ENCODE results near the gene DPH2.

DNA sequence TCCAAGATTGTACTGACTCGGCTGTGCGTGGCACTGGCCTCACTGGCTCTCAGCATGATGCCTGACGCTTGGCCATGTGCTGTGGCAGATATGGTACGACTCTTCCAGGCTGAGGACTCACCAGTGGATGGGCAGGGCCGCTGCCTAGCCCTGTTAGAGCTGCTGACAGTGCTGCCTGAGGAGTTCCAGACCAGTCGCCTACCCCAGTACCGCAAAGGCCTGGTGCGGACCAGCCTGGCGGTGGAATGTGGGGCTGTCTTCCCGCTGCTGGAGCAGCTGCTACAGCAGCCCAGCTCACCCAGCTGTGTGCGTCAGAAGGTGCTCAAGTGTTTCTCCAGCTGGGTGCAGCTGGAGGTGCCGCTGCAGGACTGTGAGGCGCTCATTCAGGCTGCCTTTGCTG lies 20.1 kb upstream of the DPH2 start:
- TF ChIP-seq POLR2AphosphoS5 (IDR thresholded peaks at IDR 0.05; ENCODE audit: low read depth, low read length) (no peak), SIN3A (IDR thresholded peaks at IDR 0.05; ENCODE audit: borderline replicate concordance, insufficient read depth, low read length) (no peak), TAF1 (IDR thresholded peaks at IDR 0.05; ENCODE audit: borderline replicate concordance, insufficient read depth, low read length) (no peak)
- TF ChIP-seq, protein P1, sequence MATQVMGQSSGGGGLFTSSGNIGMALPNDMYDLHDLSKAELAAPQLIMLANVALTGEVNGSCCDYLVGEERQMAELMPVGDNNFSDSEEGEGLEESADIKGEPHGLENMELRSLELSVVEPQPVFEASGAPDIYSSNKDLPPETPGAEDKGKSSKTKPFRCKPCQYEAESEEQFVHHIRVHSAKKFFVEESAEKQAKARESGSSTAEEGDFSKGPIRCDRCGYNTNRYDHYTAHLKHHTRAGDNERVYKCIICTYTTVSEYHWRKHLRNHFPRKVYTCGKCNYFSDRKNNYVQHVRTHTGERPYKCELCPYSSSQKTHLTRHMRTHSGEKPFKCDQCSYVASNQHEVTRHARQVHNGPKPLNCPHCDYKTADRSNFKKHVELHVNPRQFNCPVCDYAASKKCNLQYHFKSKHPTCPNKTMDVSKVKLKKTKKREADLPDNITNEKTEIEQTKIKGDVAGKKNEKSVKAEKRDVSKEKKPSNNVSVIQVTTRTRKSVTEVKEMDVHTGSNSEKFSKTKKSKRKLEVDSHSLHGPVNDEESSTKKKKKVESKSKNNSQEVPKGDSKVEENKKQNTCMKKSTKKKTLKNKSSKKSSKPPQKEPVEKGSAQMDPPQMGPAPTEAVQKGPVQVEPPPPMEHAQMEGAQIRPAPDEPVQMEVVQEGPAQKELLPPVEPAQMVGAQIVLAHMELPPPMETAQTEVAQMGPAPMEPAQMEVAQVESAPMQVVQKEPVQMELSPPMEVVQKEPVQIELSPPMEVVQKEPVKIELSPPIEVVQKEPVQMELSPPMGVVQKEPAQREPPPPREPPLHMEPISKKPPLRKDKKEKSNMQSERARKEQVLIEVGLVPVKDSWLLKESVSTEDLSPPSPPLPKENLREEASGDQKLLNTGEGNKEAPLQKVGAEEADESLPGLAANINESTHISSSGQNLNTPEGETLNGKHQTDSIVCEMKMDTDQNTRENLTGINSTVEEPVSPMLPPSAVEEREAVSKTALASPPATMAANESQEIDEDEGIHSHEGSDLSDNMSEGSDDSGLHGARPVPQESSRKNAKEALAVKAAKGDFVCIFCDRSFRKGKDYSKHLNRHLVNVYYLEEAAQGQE (IDR thresholded peaks at IDR 0.05; ENCODE audit: insufficient read depth in 1 of 2, low read depth in 2 of 2, low read length in 2 of 2) = no peak

Data from PFSK-1 (cell line).